HL-60/S4 (cell line): ENCODE measurements around the gene FMN1.

Experiments used
- in situ Hi-C: fragments of 300-500 bp; cut with MboI; formaldehyde crosslinking; loops from 2 replicates; pipeline ENCODE4 v1.14.3; 2022; ENCODE audit warnings: low sequenced_read_pairs

FMN1 gene

DNA sequence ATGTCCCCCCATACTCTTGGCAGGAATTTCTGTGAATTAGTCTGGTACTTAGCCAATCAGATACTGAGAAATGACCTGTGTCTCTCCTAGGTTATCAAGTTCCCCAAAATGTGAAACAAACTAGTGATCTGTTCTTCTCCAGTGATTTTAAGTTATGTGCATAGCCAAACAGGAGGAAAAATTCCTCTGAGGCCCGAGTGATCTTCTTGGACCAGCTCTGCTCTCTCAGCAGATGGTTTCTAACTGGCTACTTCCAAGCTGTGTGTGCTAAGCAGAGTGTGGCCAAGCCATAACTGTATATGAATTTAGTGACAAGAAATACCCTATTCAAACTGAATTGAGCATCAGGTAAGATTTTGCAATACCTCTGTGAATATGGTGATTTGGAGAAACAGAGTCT, 387.2 kb downstream of the FMN1 start:
- in situ Hi-C loops: no loop called here

DNA sequence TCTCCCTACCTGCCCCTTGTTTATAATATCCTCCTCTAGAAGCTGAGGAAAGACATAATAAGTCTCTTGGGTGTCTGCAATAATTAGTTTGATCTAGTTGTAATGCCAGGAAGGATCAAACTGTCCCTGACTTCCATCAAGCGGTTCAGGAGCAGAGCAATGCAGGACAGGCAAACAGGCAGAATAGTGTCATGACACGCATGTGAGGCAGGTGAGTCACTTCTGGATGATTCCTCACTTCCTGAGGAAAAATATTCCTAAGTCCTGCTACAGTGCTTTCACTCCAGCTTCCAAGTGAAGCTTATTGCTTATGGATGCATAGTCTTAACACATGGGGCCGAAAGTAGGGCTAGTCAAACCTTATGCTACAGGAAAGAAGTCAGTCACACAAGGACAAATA, 390.9 kb downstream of the FMN1 start:
- in situ Hi-C loops: no loop called here

DNA sequence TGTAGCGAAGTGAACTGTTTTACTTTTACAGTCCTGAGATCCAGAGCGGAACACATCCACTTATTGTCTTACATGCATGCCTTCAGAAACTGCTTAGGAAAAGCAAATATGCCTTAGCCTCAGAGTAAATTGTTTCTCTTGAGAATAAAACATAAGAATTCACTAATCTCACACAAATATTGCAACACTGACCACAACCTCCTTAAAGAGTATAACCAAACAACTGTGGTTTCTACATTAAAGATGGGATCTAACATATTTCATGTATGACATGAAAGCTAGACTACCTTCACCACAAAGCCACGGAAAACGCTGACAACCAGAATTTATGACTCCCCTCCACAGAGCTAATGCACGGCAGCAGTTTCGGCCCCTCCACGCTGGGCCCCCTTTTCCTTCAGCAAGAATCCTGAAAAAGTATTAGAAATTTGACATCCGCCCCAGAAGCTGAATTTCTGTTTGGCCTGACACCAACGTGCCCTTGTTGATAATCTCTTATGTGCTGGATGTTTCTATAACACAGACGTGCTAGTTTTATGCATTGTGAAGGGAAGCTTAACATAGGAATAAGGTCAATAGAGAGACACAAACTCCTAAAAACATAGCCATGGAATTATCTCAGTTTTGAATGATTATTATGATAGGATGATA, 392.1 kb downstream of the FMN1 start:
- in situ Hi-C loops: no loop called here

DNA sequence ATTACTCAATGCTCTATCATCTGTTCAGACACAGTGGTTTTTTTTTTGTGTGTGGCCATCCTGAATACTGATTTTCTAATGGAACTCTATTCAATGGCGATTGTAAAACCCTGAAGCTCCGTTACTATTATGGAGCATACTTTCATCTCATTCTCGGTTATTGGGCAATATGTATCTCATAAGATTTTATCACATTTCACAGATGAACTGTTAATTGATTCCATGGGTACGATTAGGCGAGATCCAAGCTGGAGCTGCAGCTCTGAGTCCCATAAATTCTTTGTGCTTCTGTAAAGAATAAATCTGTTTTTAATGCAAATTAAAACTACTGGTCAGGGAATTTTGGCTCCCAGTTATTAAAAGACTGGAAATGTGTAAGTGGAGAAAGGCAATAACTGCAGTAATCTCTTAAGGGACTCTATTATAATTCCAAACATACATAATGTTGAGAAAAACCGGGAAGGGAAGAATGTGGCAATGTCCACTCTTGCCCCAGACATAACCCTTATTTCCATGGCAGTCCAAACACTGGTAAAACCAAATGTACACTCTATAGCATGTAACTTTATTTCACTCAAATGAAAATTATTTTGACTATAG, 394.5 kb downstream of the FMN1 start:
- in situ Hi-C loops: no loop called here

DNA sequence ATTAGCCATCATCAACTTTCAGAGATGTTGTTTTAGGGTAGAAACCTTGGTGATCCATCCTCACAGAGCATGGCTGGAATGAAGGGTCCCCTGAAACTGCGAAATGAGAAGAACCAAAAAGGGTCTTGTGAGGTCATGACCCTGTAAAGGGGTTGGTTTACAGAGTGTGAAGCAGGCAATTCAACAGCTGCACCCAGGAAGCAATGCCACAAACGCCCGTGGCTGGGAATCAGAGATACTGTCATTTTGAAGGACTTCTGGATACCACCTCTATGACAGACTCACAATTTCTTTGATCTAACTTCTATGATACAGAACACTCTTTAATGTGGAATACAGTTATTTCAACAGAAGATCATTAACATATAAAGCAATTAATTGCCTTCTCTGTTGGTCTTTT, 397.7 kb downstream of the FMN1 start:
- in situ Hi-C loops: no loop called here

DNA sequence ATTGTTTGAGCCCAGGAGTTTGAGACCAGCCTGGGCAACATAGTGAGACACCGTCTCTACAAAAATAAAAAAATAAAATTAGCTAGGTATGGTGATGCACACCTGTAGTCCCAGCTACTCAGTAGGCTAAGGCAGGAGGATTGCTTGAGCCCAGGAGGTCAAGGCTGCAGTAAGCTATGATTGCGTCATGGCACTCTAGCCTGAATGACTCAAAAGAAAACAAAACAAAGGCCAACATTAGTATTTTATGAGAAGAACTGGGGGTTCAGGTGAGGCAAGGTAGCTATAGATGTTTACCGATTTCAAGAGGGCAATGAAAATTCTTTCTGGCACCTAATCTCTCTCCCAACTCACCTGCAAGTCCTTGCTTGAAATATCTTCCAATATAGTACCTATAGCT, 399.5 kb downstream of the FMN1 start:
- in situ Hi-C loops: no loop called here

DNA sequence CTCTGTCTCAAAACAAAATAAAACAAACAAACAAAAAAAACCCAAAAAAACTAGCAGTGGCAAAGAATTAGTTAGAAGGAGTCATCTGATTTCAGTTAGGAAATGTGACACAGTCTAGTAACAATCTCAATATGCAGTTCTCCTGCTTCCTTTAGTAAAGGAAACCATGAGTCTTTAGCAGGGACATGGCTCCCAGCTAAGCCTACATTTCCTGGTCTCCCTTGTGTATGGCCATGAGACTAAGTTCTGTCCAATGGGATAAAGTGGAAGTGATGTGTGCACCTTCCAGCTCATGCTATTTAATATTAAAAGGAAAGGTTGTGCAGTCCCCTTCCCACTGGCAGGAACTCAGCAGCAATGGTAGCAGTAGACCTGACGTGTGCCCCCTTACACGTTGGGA, 402.1 kb downstream of the FMN1 start:
- in situ Hi-C loops: no loop called here

DNA sequence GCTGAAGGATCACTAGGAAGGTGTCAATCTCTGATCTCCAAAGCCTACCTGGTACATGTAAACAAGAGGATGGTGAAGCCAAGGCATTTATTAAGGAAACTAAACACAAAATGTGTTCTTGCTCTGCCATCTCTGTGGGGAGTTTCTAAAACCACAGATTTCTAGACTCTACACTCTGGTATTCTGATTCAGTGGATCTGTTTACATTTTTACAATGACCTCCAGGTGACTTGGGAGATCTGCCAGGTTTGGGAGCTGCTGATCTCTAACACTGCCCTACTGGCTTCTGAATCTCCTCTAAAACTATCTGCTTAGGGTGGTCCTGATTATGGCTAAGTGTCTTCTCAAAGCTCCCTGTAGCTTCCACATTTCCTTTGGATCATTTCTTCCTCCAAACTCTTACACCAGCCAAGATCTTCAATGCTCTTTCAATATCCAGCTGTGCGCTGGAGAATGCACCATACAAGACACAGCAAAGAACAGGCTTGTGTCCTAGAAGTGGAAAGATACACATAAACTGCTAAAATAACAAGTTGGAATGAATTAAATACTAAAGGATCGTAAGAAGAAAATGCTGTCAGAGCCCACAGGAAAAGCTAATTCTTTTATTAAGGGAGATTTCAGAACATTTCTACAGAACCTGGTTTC, 404.0 kb downstream of the FMN1 start:
- in situ Hi-C loops: no loop called here

DNA sequence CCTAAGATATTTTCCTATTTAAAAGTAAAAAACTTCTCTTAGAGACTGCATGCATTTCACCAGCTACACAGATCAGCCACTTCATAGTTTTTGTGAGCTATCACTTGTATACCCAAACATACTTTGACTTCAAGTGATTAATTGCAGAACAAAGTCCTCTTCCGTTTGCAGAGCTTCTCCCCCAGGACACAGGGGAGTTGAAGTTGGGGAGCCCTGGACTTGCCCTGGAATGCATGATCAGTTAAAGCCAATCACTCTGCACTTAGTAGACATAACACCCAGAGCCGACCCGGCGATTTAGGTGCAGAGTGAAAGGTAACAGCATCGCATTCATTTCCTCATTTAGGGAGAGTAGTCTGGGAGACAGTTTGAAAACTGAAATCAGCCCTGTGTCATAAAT, 406.6 kb downstream of the FMN1 start:
- in situ Hi-C loops: loop anchor here (10.0 kb wide), 1 partner anchor 113 kb away; no protein-coding TSS in a partner anchor

DNA sequence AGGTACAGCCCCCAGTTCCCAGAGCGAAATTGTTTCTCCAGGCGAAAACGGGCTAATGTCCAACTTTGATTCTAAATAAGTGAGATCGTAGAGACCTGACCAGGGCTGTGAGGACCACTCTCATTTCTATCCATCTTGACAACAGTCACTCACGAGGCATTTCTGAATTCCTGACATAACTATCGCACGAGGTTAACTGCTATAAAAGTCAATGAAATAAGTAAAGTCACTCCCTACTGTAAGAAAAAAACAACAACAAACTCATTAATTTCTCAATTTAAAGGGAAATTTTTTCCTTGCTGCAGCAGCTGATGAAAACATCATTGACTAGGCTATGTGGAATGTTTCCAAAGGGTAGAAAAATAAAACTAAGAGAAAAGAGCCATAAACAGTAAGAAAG, 407.6 kb downstream of the FMN1 start:
- in situ Hi-C loops: loop anchor here (10.0 kb wide), 1 partner anchor 112 kb away; no protein-coding TSS in a partner anchor

DNA sequence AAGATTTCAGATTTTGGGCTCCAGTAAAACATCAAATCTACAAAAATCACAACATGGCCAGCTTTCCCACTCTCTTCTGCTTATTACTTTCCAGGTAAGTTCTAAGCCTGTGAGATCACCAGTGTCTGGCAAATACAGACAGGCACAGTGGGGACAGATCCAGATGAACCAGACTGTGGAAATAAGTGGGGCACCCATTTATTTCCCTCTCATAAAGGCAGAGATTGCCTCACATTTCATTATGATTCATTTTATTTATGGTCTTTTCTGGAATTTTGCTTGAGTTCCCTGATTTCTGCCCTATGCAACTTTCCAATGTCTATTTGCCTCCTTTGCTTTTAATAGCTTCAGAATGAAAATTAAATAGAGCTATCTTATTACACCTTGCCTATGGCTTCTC, 409.9 kb downstream of the FMN1 start:
- in situ Hi-C loops: loop anchor here (10.0 kb wide), 1 partner anchor 110 kb away; no protein-coding TSS in a partner anchor

DNA sequence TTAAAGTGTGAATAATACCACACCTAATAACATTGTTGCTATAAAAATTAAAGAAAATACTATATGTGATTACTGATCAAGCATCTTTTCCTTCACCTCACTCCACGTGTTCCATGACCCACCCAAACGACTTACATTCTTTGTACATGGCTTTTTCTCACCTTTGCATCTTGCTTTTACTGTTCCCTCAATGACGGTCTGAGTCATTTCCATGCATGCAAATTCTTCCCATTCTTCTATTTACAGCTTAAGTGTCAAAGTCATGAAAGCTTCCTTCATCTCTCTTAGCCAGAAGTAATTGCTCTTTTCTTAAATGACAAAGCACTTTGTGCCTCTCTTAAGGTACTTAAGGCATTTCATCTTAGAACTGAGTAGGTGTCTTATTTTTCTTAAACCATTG, 412.7 kb downstream of the FMN1 start:
- in situ Hi-C loops: loop anchor here (10.0 kb wide), 1 partner anchor 107 kb away; no protein-coding TSS in a partner anchor

DNA sequence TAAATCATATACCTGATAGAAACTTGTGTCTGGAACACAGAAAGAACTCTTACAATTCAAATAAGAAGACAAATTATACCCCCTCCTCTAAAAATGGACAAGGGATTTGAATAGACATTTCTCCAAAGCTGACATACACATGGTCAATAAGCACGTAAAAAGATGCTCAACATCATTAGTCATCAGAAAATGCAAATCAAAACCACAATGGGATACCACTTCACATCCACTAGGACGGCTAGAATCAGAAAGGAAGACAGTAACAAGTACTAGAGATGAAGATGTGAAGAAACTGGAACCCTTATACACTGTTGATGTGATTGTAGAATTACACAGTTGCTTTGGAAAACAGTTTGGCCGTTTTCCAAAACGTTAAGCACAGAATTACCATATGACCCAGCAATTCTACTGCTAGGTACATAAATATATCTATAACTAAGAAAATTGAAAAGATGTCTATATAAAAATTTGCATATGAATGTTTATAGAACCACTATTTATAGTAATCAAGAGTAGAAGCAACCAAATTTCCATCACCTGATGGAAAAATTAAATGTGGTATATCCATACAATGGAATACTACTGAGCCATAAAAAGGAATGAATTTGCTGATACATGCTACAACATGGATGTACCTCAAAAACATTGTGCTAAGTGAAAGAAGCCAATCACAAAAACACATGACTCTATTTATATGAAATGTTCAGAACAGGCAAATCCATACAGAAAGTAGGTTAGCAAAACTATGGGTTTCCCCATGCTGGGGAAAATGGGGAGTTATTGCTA, 415.9 kb downstream of the FMN1 start:
- in situ Hi-C loops: no loop called here

DNA sequence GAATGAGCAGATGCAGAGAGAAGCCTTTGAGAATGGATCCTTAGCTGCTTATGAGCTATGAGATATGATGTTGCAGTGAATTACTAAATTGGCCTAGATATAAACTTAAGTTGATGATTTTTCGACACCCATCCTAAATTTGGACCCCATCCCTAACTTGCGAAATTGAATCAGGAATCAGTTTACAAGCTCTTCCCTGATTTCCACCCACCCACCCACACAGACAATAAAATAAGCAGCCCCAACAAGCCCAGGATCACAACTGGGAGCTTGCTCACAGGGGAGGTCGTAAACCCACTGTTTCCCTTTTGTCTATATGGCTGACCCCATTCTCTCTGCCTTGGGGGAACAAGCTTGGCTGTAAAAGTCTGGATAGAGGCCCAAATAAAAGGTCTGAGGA, 419.4 kb downstream of the FMN1 start:
- in situ Hi-C loops: no loop called here

DNA sequence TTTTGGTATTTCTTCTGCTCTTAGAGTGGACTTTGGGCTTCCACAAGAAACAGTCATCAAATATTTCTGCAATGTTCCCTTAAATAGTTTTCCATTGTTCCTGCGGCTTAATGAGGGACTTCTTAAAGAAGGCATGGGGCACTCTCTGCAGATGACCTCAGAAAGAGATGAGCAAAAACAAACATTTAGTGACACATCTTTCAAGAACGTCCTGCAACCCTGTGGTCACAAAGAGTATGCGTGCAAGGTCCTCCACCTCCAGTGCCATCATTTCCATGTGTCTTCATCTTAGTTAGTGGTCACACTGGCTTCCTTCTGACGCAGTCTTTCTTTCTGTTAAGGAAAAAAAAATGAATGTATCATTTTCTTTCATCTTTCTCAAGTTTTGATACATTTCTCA, 420.5 kb downstream of the FMN1 start:
- in situ Hi-C loops: no loop called here

DNA sequence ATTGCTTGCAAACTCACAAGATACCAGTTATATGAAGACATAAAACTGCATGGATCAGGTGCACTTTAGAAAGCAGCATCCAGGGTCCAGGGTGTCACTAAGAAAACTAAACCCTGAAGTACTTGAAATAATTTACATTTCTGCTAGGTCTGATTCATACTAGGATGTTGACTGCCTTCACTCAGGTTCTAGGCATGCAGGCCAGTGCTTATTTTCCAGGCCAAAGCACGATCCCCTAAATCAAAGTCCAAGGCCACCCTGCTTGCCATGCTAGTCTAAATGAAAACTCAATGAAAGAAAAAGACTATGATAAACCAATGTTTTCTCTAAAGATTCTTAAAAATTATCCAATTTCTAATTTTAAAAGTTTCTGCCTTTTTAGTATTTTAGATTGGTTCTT, 427.3 kb downstream of the FMN1 start:
- in situ Hi-C loops: no loop called here

DNA sequence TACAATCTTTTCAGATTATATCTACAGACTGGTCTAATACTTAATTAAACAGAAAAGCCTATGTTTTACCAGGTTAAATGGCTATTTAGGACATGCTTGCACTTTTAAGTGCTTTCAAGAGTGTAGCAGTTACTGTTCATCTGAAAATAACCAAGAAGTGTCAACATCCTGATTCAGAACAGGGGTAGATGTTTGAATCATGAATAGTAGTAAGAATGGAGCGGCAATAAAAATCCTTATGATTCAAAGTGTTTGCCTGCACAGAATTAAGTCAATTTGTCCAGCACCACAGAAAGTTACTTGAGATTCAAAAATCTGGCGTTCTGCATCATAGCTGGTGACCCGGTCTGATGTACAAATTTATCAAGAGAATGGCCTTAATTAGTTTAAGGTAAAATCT, 428.4 kb downstream of the FMN1 start:
- in situ Hi-C loops: no loop called here

DNA sequence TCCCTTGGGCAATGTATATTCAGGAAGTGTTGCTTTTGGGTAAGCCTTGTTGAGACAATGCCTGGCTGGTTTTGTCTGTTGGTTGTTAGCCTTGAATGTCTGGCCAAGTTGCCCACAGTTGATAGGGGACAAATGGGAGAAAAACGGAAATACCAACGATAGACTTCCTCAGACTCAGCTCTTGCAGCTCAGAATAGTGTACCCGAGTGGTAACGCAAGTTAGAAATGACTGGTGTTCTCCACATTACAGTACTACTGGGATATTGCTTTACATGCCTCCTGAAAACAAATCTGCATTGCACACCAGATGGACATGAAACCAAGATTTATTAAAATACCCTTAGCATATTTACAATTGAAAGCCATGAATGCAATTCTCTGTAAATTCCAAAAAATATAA, 429.3 kb downstream of the FMN1 start:
- in situ Hi-C loops: no loop called here

DNA sequence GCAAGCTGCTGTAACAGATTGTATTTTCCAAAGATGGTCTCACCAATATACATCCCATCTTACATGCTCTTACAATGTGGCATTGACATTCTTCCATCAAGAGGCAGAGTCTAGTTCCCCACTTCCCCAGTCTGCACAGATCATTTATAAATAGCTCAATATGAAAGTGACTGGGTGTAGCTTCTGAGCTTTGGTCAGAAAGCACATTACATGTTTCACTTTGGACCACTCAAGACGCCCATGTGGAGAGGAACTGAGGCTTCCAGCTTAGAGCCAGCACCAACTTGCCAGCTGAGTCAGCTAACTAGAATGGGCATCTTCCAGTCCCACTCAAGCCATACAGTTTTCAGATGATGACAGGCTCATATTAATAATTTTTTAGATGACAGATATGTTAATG, 431.2 kb downstream of the FMN1 start:
- in situ Hi-C loops: no loop called here

DNA sequence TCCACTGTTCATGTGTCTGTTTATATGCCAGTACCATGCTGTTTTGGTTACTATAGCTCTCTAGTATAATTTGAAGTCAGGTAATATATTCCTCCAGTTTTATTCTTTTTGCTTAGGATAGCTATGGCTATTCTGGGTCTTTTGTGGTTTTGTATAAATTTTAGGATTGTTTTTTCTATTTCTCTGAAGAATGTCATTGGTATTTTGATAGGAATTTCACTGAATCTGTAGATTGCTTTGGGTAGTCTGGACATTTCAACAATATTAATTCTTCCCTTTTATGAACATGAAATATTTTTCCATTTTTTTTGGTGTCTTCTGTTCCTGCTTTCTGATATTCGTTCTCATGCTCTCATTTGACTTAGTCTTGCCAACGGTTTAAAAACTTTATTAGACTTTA, 437.1 kb downstream of the FMN1 start:
- in situ Hi-C loops: no loop called here

DNA sequence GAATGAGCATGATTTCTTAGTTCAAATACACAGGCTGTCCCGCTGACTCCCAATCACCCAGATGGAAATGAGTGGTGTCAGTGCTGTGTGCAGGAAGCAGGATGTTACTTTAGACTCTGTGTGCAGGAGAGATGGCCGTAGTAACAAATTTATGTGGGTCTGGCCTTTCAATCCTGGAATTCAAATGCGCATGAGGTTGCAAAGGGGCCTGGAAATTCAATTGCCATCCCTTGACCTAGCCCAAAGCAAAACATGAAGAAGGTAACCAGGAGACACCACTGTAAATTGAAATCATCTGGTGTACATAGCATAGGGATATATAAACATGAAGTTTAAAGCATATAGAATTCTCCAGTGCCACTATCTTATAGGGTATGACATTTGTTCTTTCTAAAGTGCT, 443.5 kb downstream of the FMN1 start:
- in situ Hi-C loops: no loop called here

DNA sequence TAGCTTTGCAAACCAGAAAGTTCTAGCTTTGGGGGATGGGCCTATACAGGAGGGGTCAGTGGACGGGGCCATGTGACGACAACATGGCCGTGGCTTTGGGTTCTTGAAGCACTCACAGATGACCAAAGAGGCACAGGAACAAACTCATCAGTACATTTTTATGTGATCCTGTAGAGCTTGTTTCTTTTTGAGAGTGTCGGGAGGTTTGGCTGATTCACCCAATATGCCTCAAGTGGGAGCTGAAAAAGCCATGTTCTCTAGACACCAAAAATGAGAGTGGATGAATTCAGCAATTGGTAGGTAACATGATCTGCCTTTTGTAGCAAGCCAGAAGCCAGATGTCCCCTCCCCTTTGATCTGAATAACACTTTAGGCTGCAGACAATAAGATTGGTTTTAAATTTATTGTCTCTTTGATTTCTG, 446.6 kb downstream of the FMN1 start:
- in situ Hi-C loops: no loop called here
